CD4-positive, CD25-positive, alpha-beta regulatory T cell (primary cell): ENCODE measurements around the gene EXOC7. TPM values are rescaled to one million over a fixed set of nuclear protein-coding genes. Genes with fewer than 3 reads are reported as not detected.

Experiments
- ATAC-seq, 2 donors: fragments of 150-1000 bp; cut with Tn5 transposase; one replicate each; pipeline ENCODE4 v1.10.0; 2021; ENCODE audit warnings: low read depth in 2 of 2, moderate number of reproducible peaks in 2 of 2, moderate library complexity in 1 of 2
- DNase-seq, 3 donors: peaks; one replicate each; pipeline versions ENCODE4 v3.0.0 to v3.0.0-alpha.2; 2012 to 2022; ENCODE audit warnings: mixed read lengths in 1 of 3
- H3K27ac ChIP-seq: one replicate; pipeline ENCODE4 v1.7.0; 2013; ENCODE audit warnings: mild to moderate bottlenecking, low read length; ENCODE audit not compliant: insufficient read depth, poor library complexity, severe bottlenecking
- H3K27me3 ChIP-seq: one replicate; pipeline ENCODE4 v1.7.0; 2013; ENCODE audit warnings: low read length; ENCODE audit not compliant: control insufficient read depth, insufficient read depth
- H3K36me3 ChIP-seq: one replicate; pipeline ENCODE4 v1.7.0; 2013; ENCODE audit warnings: mild to moderate bottlenecking, low read length, moderate library complexity; ENCODE audit not compliant: control insufficient read depth, insufficient read depth
- H3K4me1 ChIP-seq: 2 replicates; pipeline ENCODE4 v1.7.0; 2013; ENCODE audit warnings: mild to moderate bottlenecking, low read length; ENCODE audit not compliant: insufficient read depth, control insufficient read depth, poor library complexity, severe bottlenecking
- H3K4me3 ChIP-seq: one replicate; pipeline ENCODE4 v1.7.0; 2013; ENCODE audit warnings: low read depth, mild to moderate bottlenecking, low read length, moderate library complexity
- H3K9me3 ChIP-seq, 2 experiments: 1 replicate in 1 of 2; 2 replicates in 1 of 2; pipeline ENCODE4 v1.7.0; 2013; ENCODE audit warnings: low read length in 2 of 2, mild to moderate bottlenecking in 1 of 2, moderate library complexity in 1 of 2; ENCODE audit not compliant: control insufficient read depth in 2 of 2
- H3K27ac Mint-ChIP-seq, 3 donors: one replicate each; pipeline ENCODE4 v1.8.0; 2020 to 2022; ENCODE audit warnings: mild to moderate bottlenecking in 3 of 3, mixed read lengths in 3 of 3, moderate library complexity in 2 of 3
- H3K27me3 Mint-ChIP-seq: one replicate; pipeline ENCODE4 v1.8.0; 2022; ENCODE audit warnings: mild to moderate bottlenecking, mixed read lengths
- H3K36me3 Mint-ChIP-seq: one replicate; pipeline ENCODE4 v1.8.0; 2020; ENCODE audit warnings: mixed read lengths
- H3K4me1 Mint-ChIP-seq, 4 donors: one replicate each; pipeline ENCODE4 v1.8.0; 2020 to 2022; ENCODE audit warnings: mixed read lengths in 4 of 4, mild to moderate bottlenecking in 1 of 4
- H3K4me3 Mint-ChIP-seq, 4 donors: one replicate each; pipeline ENCODE4 v1.8.0; 2020 to 2022; ENCODE audit warnings: mild to moderate bottlenecking in 4 of 4, mixed read lengths in 4 of 4, moderate library complexity in 3 of 4
- H3K9me3 Mint-ChIP-seq, 7 donors: one replicate each; pipeline ENCODE4 v1.8.0; 2020 to 2022; ENCODE audit warnings: mixed read lengths in 7 of 7, mild to moderate bottlenecking in 3 of 7, moderate library complexity in 2 of 7
- polyA plus RNA-seq, 4 donors: library from polyadenylated mRNA; unstranded; fragments of 300-500 nt; fragmentation: Illumina TruSeq; gene quantifications; one replicate each; pipeline ENCODE4 v1.2.3, GENCODE V29; 2021
- total RNA-seq: library from RNA; stranded (reverse); gene quantifications from one replicate; pipeline ENCODE4 v1.2.3, GENCODE V29; 2022

The EXOC7 gene
- total and polyA plus RNA-seq, 5 donors from 2014 or later, result 41.3 to 105 (median 46.8) TPM

- H3K27me3 ChIP-seq, result no peaks in the 10 kb centered on the region
- H3K4me3 Mint-ChIP-seq, result no peak overlapping the region
- H3K27ac Mint-ChIP-seq, result no peak overlapping the region
- peaks cover 4% of the 10 kb centered on the region for H3K4me1 ChIP-seq
- no peaks in the 10 kb centered on the region for H3K27me3 Mint-ChIP-seq
- no peak overlapping the region for H3K4me3 ChIP-seq
- peaks cover 89% of the 10 kb centered on the region for H3K36me3 ChIP-seq
- peaks cover 0 to 29% (median 16%) of the 10 kb centered on the region in 4 donors for H3K4me1 Mint-ChIP-seq
- peaks cover 43% of the 10 kb centered on the region for H3K36me3 Mint-ChIP-seq
- H3K9me3 Mint-ChIP-seq, result no peaks in the 10 kb centered on the region
- no peak for DNase-seq
- no peaks in the 10 kb centered on the region for H3K9me3 ChIP-seq
- no peak overlapping the region for H3K27ac ChIP-seq
- no peak for ATAC-seq
Measured at GRCh38 chr17:76051561-76051960, 52.0 kb downstream of the EXOC7 start.

GRCh38 chr17:76050538-76051467 is 52.8 kb downstream of the EXOC7 start:
- DNase-seq, result no peak
- Mint-ChIP-seq H3K4me3 (peak overlapping the region in 1 of 4 donors; percentile 8), H3K4me1 (peaks cover 0 to 29% (median 15%) of the 10 kb centered on the region in 4 donors), H3K27ac (no peak overlapping the region), H3K9me3 (no peaks in the 10 kb centered on the region), H3K36me3 (peaks cover 40% of the 10 kb centered on the region), H3K27me3 (no peaks in the 10 kb centered on the region)
- Histone ChIP-seq H3K9me3 (no peaks in the 10 kb centered on the region), H3K27me3 (no peaks in the 10 kb centered on the region), H3K4me1 (peaks cover 4% of the 10 kb centered on the region), H3K36me3 (peaks cover 89% of the 10 kb centered on the region), H3K27ac (no peak overlapping the region), H3K4me3 (no peak overlapping the region)
- ATAC-seq, result no peak

- Histone ChIP-seq H3K9me3 (no peaks in the 10 kb centered on the region), H3K27me3 (no peaks in the 10 kb centered on the region), H3K27ac (no peak overlapping the region), H3K36me3 (peaks cover 90% of the 10 kb centered on the region), H3K4me1 (peaks cover 4% of the 10 kb centered on the region), H3K4me3 (no peak overlapping the region)
- H3K9me3 Mint-ChIP-seq, result no peaks in the 10 kb centered on the region
- H3K27me3 Mint-ChIP-seq, result no peaks in the 10 kb centered on the region
- ATAC-seq, result no peak
- H3K27ac Mint-ChIP-seq, result peak overlapping the region; percentile 34 to 80 (median 55)
- no peak for DNase-seq
- peaks cover 48% of the 10 kb centered on the region for H3K36me3 Mint-ChIP-seq
- no peak overlapping the region for H3K4me3 Mint-ChIP-seq
- peaks cover 0 to 29% (median 15%) of the 10 kb centered on the region in 4 donors for H3K4me1 Mint-ChIP-seq
Measured at GRCh38 chr17:76049836-76050537, 53.6 kb downstream of the EXOC7 start.

- no peaks in the 10 kb centered on the region for H3K27me3 Mint-ChIP-seq
- H3K27ac Mint-ChIP-seq, result peak overlapping the region; percentile 27 to 80 (median 80)
- Histone ChIP-seq H3K9me3 (no peaks in the 10 kb centered on the region), H3K27ac (peak overlapping the region; percentile 64), H3K4me1 (peaks cover 4% of the 10 kb centered on the region), H3K4me3 (no peak overlapping the region), H3K27me3 (no peaks in the 10 kb centered on the region), H3K36me3 (peaks cover 90% of the 10 kb centered on the region)
- H3K4me1 Mint-ChIP-seq, result peaks cover 0 to 29% (median 15%) of the 10 kb centered on the region in 4 donors
- H3K9me3 Mint-ChIP-seq, result no peaks in the 10 kb centered on the region
- peaks cover 53% of the 10 kb centered on the region for H3K36me3 Mint-ChIP-seq
- DNase-seq (no peak), ATAC-seq (no peak)
- H3K4me3 Mint-ChIP-seq, result no peak overlapping the region
Measured at GRCh38 chr17:76049239-76049638, 54.3 kb downstream of the EXOC7 start.

- H3K36me3 ChIP-seq, result peaks cover 90% of the 10 kb centered on the region
- Mint-ChIP-seq H3K9me3 (no peaks in the 10 kb centered on the region), H3K36me3 (peaks cover 54% of the 10 kb centered on the region), H3K4me3 (no peak overlapping the region), H3K27ac (peak overlapping the region in 2 of 3 donors; percentile 80), H3K27me3 (no peaks in the 10 kb centered on the region), H3K4me1 (peaks cover 0 to 28% (median 15%) of the 10 kb centered on the region in 4 donors)
- H3K9me3 ChIP-seq, result no peaks in the 10 kb centered on the region
- DNase-seq, result peak in 1 of 3 donors; percentile 47
- no peaks in the 10 kb centered on the region for H3K27me3 ChIP-seq
- ATAC-seq, result peak; percentile 50 to 56
- no peak overlapping the region for H3K4me3 ChIP-seq
- H3K4me1 ChIP-seq, result peaks cover 4% of the 10 kb centered on the region
- H3K27ac ChIP-seq, result peak overlapping the region; percentile 64
Measured at GRCh38 chr17:76048711-76049110, 54.9 kb downstream of the EXOC7 start.

- no peak overlapping the region for H3K27ac ChIP-seq
Measured at GRCh38 chr17:76048025-76048605, 55.5 kb downstream of the EXOC7 start.

GRCh38 chr17:76046064-76046463 is 57.5 kb downstream of the EXOC7 start:
- no peak overlapping the region for H3K27ac Mint-ChIP-seq
- no peak overlapping the region for H3K4me3 Mint-ChIP-seq
- no peaks in the 10 kb centered on the region for H3K27me3 Mint-ChIP-seq
- H3K36me3 Mint-ChIP-seq, result peaks cover 52% of the 10 kb centered on the region
- Histone ChIP-seq H3K4me1 (peaks cover 4% of the 10 kb centered on the region), H3K27me3 (no peaks in the 10 kb centered on the region), H3K9me3 (no peaks in the 10 kb centered on the region), H3K27ac (no peak overlapping the region), H3K36me3 (peaks cover 96% of the 10 kb centered on the region), H3K4me3 (no peak overlapping the region)
- peaks cover 0 to 25% (median 13%) of the 10 kb centered on the region in 4 donors for H3K4me1 Mint-ChIP-seq
- ATAC-seq (no peak), DNase-seq (no peak)
- no peaks in the 10 kb centered on the region for H3K9me3 Mint-ChIP-seq

More at GRCh38 chr17:76048025-76048605, 55.5 kb downstream of the EXOC7 start:
- peak overlapping the region in 1 of 4 donors; percentile 59 for H3K4me3 Mint-ChIP-seq
- no peaks in the 10 kb centered on the region for H3K9me3 ChIP-seq
- H3K27me3 Mint-ChIP-seq, result no peaks in the 10 kb centered on the region
- DNase-seq (no peak), ATAC-seq (no peak)
- no peaks in the 10 kb centered on the region for H3K27me3 ChIP-seq
- H3K4me1 ChIP-seq, result peaks cover 4% of the 10 kb centered on the region
- H3K9me3 Mint-ChIP-seq, result no peaks in the 10 kb centered on the region
- peak overlapping the region; percentile 1 to 80 (median 1) for H3K27ac Mint-ChIP-seq
- H3K4me1 Mint-ChIP-seq, result peaks cover 0 to 28% (median 15%) of the 10 kb centered on the region in 4 donors
- peaks cover 93% of the 10 kb centered on the region for H3K36me3 ChIP-seq
- H3K36me3 Mint-ChIP-seq, result peaks cover 56% of the 10 kb centered on the region
- H3K4me3 ChIP-seq, result no peak overlapping the region
